GM18858 (cell line): ENCODE measurements around the gene MYADM.
"Not testable (repeated sequence)": the region's sequence is repeated elsewhere in the genome, so short reads cannot be mapped to it uniquely, and the experiment has no call there.

Source experiments
- ATAC-seq: cut with Tn5 transposase; IDR thresholded peaks from one replicate; pipeline ENCODE4 v1.9.1; 2021; ENCODE audit not compliant: unreplicated experiment

The MYADM gene, protein sequence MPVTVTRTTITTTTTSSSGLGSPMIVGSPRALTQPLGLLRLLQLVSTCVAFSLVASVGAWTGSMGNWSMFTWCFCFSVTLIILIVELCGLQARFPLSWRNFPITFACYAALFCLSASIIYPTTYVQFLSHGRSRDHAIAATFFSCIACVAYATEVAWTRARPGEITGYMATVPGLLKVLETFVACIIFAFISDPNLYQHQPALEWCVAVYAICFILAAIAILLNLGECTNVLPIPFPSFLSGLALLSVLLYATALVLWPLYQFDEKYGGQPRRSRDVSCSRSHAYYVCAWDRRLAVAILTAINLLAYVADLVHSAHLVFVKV

DNA sequence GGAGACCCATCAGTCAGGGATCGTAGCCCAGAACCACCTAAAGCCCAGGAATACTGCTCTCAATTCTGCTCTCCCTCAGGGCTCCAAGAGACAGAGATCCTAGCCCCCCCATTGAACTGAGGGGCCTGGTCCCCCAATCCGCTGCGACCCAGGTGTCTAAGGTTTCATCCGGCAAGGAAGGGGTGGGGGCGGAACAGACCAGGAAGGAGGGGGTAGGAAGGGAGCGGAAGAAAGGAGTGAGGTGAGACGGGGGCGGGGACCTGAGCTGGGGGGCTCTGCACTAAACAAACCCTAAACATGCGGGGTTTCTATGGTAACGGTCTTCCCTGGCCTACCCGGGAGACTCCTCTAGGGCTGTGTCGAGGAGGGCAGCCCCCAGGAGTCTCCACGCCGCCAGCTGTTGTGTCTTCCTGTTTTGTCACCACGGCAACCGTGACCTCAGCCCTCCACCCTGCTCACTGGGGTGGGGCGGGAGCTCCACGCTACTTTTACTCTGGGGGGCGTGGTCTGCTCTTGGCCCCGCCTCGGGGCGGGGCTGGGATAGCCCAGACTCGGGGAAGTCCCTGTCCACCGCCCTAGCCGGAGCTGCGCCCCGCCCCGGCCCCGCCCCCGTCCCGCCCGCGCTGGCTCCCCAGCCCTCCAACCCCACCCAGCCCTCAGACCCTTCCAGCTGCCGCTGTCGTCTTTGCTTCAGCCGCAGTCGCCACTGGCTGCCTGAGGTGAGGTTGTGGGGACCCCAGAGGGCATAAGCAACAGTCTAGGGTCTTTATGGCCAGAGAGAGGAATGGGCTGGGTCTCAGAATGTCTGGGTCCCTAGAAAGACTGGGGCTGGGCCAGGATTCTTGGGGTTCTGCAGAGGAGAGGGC, at the start of gene MYADM:
Gene MYADM (plus strand): TSS at position 659 of the 866 bp plus-strand sequence. CDS start 5,647 bp downstream, outside the sequence.
- peak; percentile 41 for ATAC-seq

DNA sequence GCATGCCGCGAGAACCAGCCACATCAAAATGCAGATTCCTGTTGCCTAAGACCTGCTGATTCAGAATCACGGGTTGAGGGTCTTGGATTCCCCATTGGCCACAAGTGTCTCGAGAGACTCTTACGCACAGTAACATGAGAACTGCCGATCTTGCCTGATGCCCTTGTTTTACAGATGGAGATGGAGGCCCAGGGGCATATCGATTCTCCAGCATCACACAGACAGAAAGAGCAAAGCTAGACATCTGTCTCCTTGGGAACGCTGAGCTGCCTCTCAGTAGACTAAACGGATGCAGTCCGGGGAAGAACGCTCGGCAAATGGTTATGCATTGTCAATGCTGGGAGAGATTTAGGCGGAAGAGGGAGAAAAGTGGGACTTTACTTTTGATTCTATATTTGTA, 48.9 kb upstream of the MYADM start:
- ATAC-seq: no peak

GRCh38 chr19:53819861-53820260, 47.8 kb upstream of the MYADM start:
- no peak for ATAC-seq

GRCh38 chr19:53823380-53824120, 44.1 kb upstream of the MYADM start:
- ATAC-seq: no peak

GRCh38 chr19:53824134-53824611, 43.5 kb upstream of the MYADM start, which contains the start of gene NLRP12:
NLRP12 (minus strand) TSS chr19:53824314; CDS start chr19:53824174, 140 bp downstream.
- ATAC-seq: no peak

- no peak for ATAC-seq
These were observed 40.8 kb upstream of the MYADM start for GRCh38 chr19:53826876-53827275.

GRCh38 chr19:53828531-53828930, 39.2 kb upstream of the MYADM start:
- ATAC-seq: no peak

DNA sequence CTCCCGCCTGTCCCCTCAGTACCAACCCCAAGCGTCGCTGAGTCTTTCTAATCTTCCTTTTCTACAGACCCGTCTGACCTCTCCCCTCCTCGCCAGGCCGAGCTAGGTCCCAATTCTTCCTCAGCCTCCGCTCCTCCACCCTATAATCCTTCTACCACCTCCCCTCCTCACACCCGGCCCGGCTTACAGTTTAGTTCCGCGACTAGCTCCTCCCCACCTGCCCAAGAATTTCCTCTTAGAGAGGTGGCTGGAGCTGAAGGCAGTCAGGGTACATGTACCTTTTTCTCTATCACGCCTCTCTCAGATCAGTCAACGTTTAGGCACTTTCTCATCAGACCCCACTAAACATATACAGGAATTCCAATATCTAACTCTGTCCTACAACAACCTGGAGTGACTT, 34.8 kb upstream of the MYADM start:
- not testable (repeated sequence) for ATAC-seq

DNA sequence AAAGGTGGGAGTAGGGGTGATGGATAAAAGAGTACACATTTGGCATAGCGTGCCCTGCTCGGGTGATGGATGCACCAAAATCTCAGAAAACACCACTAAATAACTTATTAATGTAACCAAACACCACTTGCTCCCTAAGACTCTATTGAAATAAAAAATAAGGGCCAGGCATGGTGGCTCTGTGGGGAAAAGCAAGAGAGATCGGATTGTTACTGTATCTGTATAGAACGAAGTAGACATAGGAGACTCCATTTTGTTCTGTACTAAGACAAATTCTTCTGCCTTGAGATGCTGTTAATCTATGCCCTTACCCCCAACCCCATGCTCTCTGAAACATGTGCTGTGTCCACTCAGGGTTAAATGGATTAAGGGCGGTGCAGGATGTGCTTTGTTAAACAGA, 29.2 kb upstream of the MYADM start:
- ATAC-seq: not testable (repeated sequence)

DNA sequence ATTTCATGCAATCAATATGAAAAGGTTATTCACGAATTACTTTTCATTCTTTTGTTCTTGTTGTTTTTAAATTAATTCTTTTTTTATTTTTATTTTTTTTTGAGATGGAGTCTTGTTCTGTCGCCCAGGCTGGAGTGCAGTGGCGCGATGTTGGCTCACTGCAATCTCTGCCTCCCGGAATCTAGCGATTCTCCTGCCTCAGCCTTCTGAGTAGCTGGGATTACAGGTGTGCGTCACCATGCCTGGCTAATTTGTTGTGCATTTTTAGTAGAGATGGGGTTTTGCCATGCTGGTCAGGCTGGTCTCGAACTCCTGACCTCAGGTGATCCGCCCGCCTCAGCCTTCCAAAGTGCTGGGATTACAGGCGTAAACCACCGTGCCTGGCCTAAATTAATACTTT, 27.4 kb upstream of the MYADM start:
- ATAC-seq: not testable (repeated sequence)

DNA sequence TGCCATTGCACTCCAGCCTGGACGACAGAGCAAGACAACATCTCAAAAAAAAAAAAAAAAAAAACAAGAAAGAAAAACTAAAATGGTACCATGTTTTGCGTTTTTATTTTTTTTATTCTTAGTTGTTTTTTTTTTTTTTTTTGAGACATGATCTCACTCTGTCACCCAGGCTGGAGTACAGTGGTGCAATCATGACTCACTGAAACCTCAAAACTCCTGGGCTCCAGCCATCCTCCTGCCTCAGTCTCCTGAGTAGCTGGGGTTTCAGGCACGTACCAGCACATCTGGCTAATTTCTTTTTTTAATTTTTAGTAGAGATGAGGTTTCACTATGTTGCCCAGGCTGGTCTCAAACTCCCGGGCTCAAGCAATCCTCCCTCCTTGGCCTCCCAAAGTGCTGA, 26.8 kb upstream of the MYADM start:
- not testable (repeated sequence) for ATAC-seq

- no peak for ATAC-seq
These were observed 22.8 kb upstream of the MYADM start for GRCh38 chr19:53844849-53845246.

GRCh38 chr19:53847555-53847954, 20.1 kb upstream of the MYADM start:
- ATAC-seq: no peak

GRCh38 chr19:53849237-53849676, 18.4 kb upstream of the MYADM start:
- no peak for ATAC-seq

DNA sequence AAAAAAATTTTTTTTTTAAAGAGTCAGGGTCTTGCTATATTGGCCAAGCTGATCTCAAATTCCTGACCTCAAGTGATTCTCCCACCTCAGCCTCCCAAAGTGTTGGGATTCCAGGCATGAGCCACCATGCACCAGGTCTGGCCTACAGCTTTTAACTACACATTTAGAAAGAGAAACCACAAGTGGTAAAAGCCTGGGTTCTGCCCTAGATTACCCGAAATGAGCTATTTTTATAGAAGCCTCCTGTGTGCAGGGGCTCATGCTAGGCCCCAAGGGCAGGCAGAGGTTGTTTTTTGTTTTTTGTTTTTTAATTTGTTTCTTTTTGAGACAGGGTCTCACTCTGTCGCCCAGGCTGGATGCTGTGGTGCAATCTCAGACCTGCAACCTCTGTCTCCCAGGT, 14.0 kb upstream of the MYADM start:
- no peak for ATAC-seq

DNA sequence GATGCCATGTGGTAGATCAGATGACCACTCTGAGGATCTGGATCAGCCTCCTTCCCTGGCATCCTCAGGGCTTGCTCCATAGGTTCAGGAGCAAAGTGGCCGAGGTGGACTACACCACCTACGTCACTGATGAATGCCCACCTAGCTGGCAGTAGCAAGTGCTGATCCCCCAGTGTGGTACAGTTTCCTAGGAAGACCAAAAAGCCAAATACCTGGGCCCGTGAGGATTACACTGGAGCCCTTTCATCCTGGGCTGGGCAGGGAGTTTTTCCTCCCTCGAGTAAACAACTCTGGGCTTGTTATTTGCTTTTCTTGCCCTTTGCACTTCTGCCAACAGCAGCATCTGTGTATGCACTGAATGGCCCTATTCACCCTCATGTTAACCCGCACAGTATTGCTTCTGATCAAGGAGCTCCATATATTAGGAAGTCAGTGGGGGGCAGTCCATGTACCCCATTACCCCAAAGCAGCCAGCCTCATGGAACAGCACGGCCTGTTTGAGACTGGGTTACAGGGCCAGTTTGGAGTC, 3.3 kb upstream of the MYADM start:
- no peak for ATAC-seq

DNA sequence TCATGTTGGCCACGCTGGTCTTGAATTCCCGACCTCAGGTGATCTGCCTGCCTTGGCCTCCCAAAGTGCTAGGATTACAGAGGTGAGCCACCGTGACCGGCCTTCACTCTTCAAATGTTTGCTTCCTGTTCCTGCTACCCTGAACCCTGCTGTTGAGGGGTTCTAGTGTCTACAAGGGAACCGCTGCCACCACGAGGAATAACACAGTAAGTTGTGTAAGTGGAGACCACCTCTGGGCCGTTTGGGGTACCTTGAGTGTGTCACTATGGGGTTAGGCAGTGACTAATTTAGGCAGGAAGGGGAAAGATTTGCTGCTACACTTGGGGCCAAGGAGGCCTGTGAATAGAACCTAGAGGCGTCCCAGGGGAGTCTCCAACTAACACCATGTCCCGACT, 2.2 kb upstream of the MYADM start:
- ATAC-seq: no peak

- no peak for ATAC-seq
These were observed 1.5 kb upstream of the MYADM start for GRCh38 chr19:53865918-53866864.

- ATAC-seq: no peak
These were observed 838 bp upstream of the MYADM start for GRCh38 chr19:53866865-53867224.
